Cardiac muscle cell (in vitro differentiated cells and primary cell): ENCODE results near the gene CRHBP. TPM values are rescaled to one million over a fixed set of nuclear protein-coding genes. Genes with fewer than 3 reads are reported as not detected.
"Not testable (repeated sequence)": the region's sequence is repeated elsewhere in the genome, so short reads cannot be mapped to it uniquely, and the experiment has no call there.

Experiments used
- DNase-seq, 2 donors: peaks; one replicate each; pipeline versions ENCODE4 v3.0.0 to v3.0.0-alpha.2; 2010 to 2017; ENCODE audit warnings: low read depth in 1 of 2, low spot score in 1 of 2
- H3K27ac ChIP-seq: fragments of 200-600 bp; sonication (generic); 2 replicates; pipeline ENCODE4 v1.5.1; 2016
- H3K27me3 ChIP-seq: fragments of 200-600 bp; sonication (generic); 2 replicates; pipeline ENCODE4 v1.6.0; 2016; ENCODE audit warnings: control low read depth
- H3K36me3 ChIP-seq: fragments of 200-600 bp; sonication (generic); 2 replicates; pipeline ENCODE4 v1.5.1; 2016; ENCODE audit warnings: control low read depth
- H3K4me1 ChIP-seq: fragments of 200-600 bp; sonication (generic); 2 replicates; pipeline ENCODE4 v1.8.1; 2017; ENCODE audit warnings: low read depth, mild to moderate bottlenecking, mixed run types
- H3K4me3 ChIP-seq: fragments of 200-600 bp; sonication (generic); 2 replicates; pipeline ENCODE4 v1.5.1; 2016; ENCODE audit warnings: mild to moderate bottlenecking
- H3K9me3 ChIP-seq: fragments of 200-600 bp; sonication (generic); 2 replicates; pipeline ENCODE4 v1.5.1; 2017; ENCODE audit warnings: low read depth, mild to moderate bottlenecking, control low read depth
- polyA plus RNA-seq: library from polyadenylated mRNA; unstranded; fragments of >200 nt; fragmentation: Nextera tagmentation; extraction: Ambion mirVana; gene quantifications from 2 replicates; pipeline ENCODE4 v1.2.1, GENCODE V29; 2016
- total RNA-seq: library from RNA; depleted of rRNA; stranded (reverse); fragments of >200 nt; gene quantifications from 2 replicates; pipeline ENCODE4 v1.2.3, GENCODE V29; 2016
- TF ChIP-seq, protein P1 (sequence below): IDR thresholded peaks from 2 replicates; pipeline ENCODE4 v1.5.1; 2012; ENCODE audit warnings: low read depth, mild to moderate bottlenecking, low read length

CRHBP gene
- total and polyA plus RNA-seq, 2 experiments from 2014 or later: 6.8 to 24.6 TPM

- DNase-seq: no peak
- no peak overlapping the region for H3K4me3 ChIP-seq
- no peaks in the 10 kb centered on the region for H3K9me3 ChIP-seq
- peaks cover 19% of the 10 kb centered on the region for H3K4me1 ChIP-seq
- no peak overlapping the region for H3K27ac ChIP-seq
- TF ChIP-seq, protein P1, sequence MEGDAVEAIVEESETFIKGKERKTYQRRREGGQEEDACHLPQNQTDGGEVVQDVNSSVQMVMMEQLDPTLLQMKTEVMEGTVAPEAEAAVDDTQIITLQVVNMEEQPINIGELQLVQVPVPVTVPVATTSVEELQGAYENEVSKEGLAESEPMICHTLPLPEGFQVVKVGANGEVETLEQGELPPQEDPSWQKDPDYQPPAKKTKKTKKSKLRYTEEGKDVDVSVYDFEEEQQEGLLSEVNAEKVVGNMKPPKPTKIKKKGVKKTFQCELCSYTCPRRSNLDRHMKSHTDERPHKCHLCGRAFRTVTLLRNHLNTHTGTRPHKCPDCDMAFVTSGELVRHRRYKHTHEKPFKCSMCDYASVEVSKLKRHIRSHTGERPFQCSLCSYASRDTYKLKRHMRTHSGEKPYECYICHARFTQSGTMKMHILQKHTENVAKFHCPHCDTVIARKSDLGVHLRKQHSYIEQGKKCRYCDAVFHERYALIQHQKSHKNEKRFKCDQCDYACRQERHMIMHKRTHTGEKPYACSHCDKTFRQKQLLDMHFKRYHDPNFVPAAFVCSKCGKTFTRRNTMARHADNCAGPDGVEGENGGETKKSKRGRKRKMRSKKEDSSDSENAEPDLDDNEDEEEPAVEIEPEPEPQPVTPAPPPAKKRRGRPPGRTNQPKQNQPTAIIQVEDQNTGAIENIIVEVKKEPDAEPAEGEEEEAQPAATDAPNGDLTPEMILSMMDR: no peak
- H3K36me3 ChIP-seq: no peaks in the 10 kb centered on the region
- no peaks in the 10 kb centered on the region for H3K27me3 ChIP-seq
Observed at GRCh38 chr5:76941442-76941841, 11.4 kb upstream of the CRHBP start.

DNA sequence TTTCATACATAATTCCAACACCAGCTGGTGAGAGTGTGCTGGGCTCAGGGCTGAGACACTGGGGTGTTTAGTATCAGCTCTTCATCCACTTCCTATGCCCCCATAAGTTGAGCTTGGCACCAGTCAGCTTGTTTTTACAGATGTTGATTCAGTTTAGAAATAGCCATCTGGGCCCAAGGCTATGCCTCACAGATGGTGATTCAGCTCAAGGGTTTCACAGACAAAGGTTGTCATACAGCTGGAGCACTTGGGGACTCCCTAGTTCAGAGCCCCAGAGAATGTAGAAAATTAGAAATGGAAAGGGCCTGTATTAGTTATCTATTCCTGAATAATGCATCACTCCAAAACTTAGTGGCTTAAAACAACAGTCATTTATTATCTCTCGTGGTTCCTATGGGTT, 10.3 kb upstream of the CRHBP start:
- TF ChIP-seq, protein P1: no peak
- no peak for DNase-seq
- no peaks in the 10 kb centered on the region for H3K36me3 ChIP-seq
- H3K4me3 ChIP-seq: no peak overlapping the region
- H3K4me1 ChIP-seq: peaks cover 19% of the 10 kb centered on the region
- no peak overlapping the region for H3K27ac ChIP-seq
- no peaks in the 10 kb centered on the region for H3K27me3 ChIP-seq
- no peaks in the 10 kb centered on the region for H3K9me3 ChIP-seq

DNA sequence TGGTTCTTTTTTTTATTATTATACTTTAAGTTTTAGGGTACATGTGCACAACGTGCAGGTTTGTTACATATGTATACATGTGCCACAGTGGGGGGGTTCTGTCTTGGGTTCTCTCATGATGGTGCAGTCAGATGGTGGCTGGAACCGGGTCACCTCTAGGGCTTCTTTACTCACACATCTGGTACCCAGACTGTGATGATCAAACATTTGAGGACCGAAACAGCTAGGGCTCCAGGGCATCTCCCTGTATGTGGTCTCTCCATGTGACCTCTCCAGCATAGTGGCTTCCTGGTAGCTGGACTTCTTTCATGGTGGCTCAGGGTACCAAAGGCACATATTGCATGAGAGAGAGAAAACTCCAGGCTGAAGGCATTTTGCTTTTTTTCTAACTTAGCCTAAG, 9.8 kb upstream of the CRHBP start:
- H3K9me3 ChIP-seq: no peaks in the 10 kb centered on the region
- no peak for DNase-seq
- H3K4me3 ChIP-seq: no peak overlapping the region
- H3K27ac ChIP-seq: no peak overlapping the region
- no peaks in the 10 kb centered on the region for H3K27me3 ChIP-seq
- H3K4me1 ChIP-seq: peaks cover 19% of the 10 kb centered on the region
- no peaks in the 10 kb centered on the region for H3K36me3 ChIP-seq
- TF ChIP-seq, protein P1: no peak

DNA sequence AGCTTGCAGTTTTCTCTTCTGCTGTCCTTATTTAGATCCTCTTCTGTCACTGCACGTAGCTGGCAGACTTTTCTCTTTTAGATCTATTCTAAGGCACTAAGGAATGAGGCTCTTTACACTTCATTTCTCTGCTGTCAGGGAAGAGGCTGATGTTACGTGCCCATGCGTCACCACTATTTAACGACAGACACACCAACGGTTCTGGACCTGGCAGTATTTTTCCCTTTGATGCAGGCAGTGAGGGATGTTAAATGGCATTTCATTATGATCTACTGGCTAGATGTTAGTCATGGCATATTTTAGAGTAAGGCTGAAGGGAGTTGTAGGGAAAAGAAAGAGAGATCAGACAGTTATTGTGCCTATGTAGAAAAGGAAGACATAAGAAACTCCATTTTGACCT, 8.2 kb upstream of the CRHBP start:
- TF ChIP-seq, protein P1: no peak

GRCh38 chr5:76945238-76945637, 7.6 kb upstream of the CRHBP start:
- H3K9me3 ChIP-seq, H3K27ac ChIP-seq, DNase-seq, H3K27me3 ChIP-seq, H3K36me3 ChIP-seq, H3K4me3 ChIP-seq: not testable (repeated sequence)
- peaks cover 19% of the 10 kb centered on the region for H3K4me1 ChIP-seq

More for the DNA sequence above, 8.2 kb upstream of the CRHBP start:
- Histone ChIP-seq H3K36me3 (no peaks in the 10 kb centered on the region), H3K27ac (no peak overlapping the region), H3K4me3 (no peak overlapping the region), H3K9me3 (no peaks in the 10 kb centered on the region), H3K4me1 (peaks cover 19% of the 10 kb centered on the region), H3K27me3 (no peaks in the 10 kb centered on the region)
- DNase-seq: no peak

GRCh38 chr5:76946090-76946489, 6.8 kb upstream of the CRHBP start:
- no peak for DNase-seq
- H3K27ac ChIP-seq: no peak overlapping the region
- H3K4me1 ChIP-seq: peaks cover 19% of the 10 kb centered on the region
- H3K36me3 ChIP-seq: no peaks in the 10 kb centered on the region
- TF ChIP-seq, protein P1: no peak
- no peak overlapping the region for H3K4me3 ChIP-seq
- no peaks in the 10 kb centered on the region for H3K9me3 ChIP-seq
- peaks cover 2% of the 10 kb centered on the region for H3K27me3 ChIP-seq
